RWPE2 (cell line): Measurements from ENCODE around the gene KIF25.

ENCODE experiments used
- ATAC-seq: fragments of 200-7000 bp; cut with Tn5 transposase; 3 replicates; pipeline ENCODE4 v1.9.1; 2021; ENCODE audit warnings: low read depth
- DNase-seq: peaks from one replicate; pipeline ENCODE4 v3.0.0-alpha.2; 2020; ENCODE audit warnings: low spot score
- H3K27ac ChIP-seq: fragments of 450-650 bp; 2 replicates; pipeline ENCODE4 v1.5.1; 2017; ENCODE audit warnings: mild to moderate bottlenecking; ENCODE audit not compliant: poor library complexity, severe bottlenecking
- H3K27me3 ChIP-seq: fragments of 250-450 bp; sonication (Bioruptor Pico); 2 replicates; pipeline ENCODE4 v1.5.1; 2021; ENCODE audit warnings: mild to moderate bottlenecking, moderate library complexity; ENCODE audit not compliant: insufficient read depth, poor library complexity, severe bottlenecking
- H3K36me3 ChIP-seq: fragments of 250-450 bp; sonication (Bioruptor Pico); 2 replicates; pipeline ENCODE4 v1.5.1; 2020; ENCODE audit warnings: low read depth, mild to moderate bottlenecking, moderate library complexity
- H3K4me1 ChIP-seq: fragments of 250-450 bp; sonication (Bioruptor Pico); 2 replicates; pipeline ENCODE4 v1.5.1; 2021; ENCODE audit warnings: mild to moderate bottlenecking, moderate library complexity; ENCODE audit not compliant: insufficient read depth, poor library complexity, severe bottlenecking
- H3K4me3 ChIP-seq: fragments of 250-450 bp; sonication (Bioruptor Pico); 2 replicates; pipeline ENCODE4 v1.5.1; 2021; ENCODE audit warnings: mild to moderate bottlenecking, moderate library complexity; ENCODE audit not compliant: severe bottlenecking
- H3K9me3 ChIP-seq: fragments of 250-450 bp; sonication (Bioruptor Pico); 2 replicates; pipeline ENCODE4 v1.5.1; 2021; ENCODE audit warnings: mild to moderate bottlenecking, moderate library complexity; ENCODE audit not compliant: severe bottlenecking
- CTCF ChIP-seq: fragments of 450-650 bp; IDR thresholded peaks from one replicate; pipeline ENCODE4 v1.5.1; 2017; ENCODE audit warnings: mild to moderate bottlenecking, moderate library complexity; ENCODE audit not compliant: poor library complexity, severe bottlenecking

KIF25 gene

GRCh38 chr6:168052291-168052891 lies 54.9 kb downstream of the KIF25 start:
- H3K4me1 ChIP-seq: no peaks in the 10 kb centered on the region
- no peak for ATAC-seq
- TF ChIP-seq CTCF: no peak

GRCh38 chr6:168053086-168053956 lies 55.9 kb downstream of the KIF25 start:
- Histone ChIP-seq H3K4me3 (no peak overlapping the region), H3K36me3 (no peaks in the 10 kb centered on the region), H3K9me3 (no peaks in the 10 kb centered on the region), H3K27me3 (no peaks in the 10 kb centered on the region), H3K4me1 (no peaks in the 10 kb centered on the region), H3K27ac (no peak overlapping the region)
- TF ChIP-seq CTCF: no peak
- DNase-seq: no peak
- ATAC-seq: no peak

More at GRCh38 chr6:168052291-168052891, 54.9 kb downstream of the KIF25 start:
- H3K36me3 ChIP-seq: no peaks in the 10 kb centered on the region
- H3K4me3 ChIP-seq: no peak overlapping the region
- no peaks in the 10 kb centered on the region for H3K9me3 ChIP-seq
- no peak overlapping the region for H3K27ac ChIP-seq
- H3K27me3 ChIP-seq: no peaks in the 10 kb centered on the region
- DNase-seq: no peak

GRCh38 chr6:168053957-168054471 lies 56.5 kb downstream of the KIF25 start:
- Histone ChIP-seq H3K4me3 (no peak overlapping the region), H3K4me1 (no peaks in the 10 kb centered on the region), H3K9me3 (no peaks in the 10 kb centered on the region), H3K27me3 (no peaks in the 10 kb centered on the region), H3K36me3 (no peaks in the 10 kb centered on the region), H3K27ac (no peak overlapping the region)
- ATAC-seq: no peak
- TF ChIP-seq CTCF: no peak
- no peak for DNase-seq

- Histone ChIP-seq H3K4me3 (no peak overlapping the region), H3K27ac (no peak overlapping the region), H3K4me1 (no peaks in the 10 kb centered on the region), H3K9me3 (no peaks in the 10 kb centered on the region), H3K27me3 (no peaks in the 10 kb centered on the region), H3K36me3 (no peaks in the 10 kb centered on the region)
- no peak for TF ChIP-seq CTCF
- ATAC-seq (no peak), DNase-seq (no peak)
Measured at GRCh38 chr6:168054765-168055560, 57.5 kb downstream of the KIF25 start.
